H1 (cell line): ENCODE results near the gene CNNM2. TPM values are rescaled to one million over a fixed set of nuclear protein-coding genes. Genes with fewer than 3 reads are reported as not detected.

ENCODE experiments used
- CTCF ChIA-PET: fragments of 300-600 bp; sonication (Branson Sonifier 250); formaldehyde crosslinking; loops from one replicate; lab custom pipeline; 2021; ENCODE audit not compliant: partially characterized antibody; lab: Charles Lee
- POLR2A ChIA-PET: fragments of 300-600 bp; sonication (Branson Sonifier 250); formaldehyde crosslinking; loops from one replicate; lab custom pipeline; 2021; ENCODE audit warnings: inconsistent platforms; ENCODE audit not compliant: partially characterized antibody; lab: Charles Lee
- DNase-seq, 2 experiments: peaks; one replicate each; pipeline versions ENCODE4 v3.0.0 to v3.0.0-alpha.2; 2010 to 2022; ENCODE audit warnings: low spot score in 2 of 2, low read depth in 1 of 2, mixed read lengths in 1 of 2
- FAIRE-seq: peaks from 2 replicates; lab custom pipeline; 2011; peaks lifted over from hg19 to GRCh38; lab: Jason Lieb, UNC
- H2AFZ ChIP-seq: 2 replicates; pipeline ENCODE4 v1.8.1; 2012; ENCODE audit warnings: low read length, inconsistent platforms
- H2AK5ac ChIP-seq: 2 replicates; pipeline ENCODE4 v1.6.1; 2013; ENCODE audit warnings: low read depth, low read length
- H2BK120ac ChIP-seq: replicated peaks from 2 replicates; pipeline ENCODE3; 2013; ENCODE audit warnings: low read depth, low read length, inconsistent platforms
- H2BK12ac ChIP-seq: 2 replicates; pipeline ENCODE4 v1.6.1; 2013; ENCODE audit warnings: low read depth, low read length
- H2BK15ac ChIP-seq: 2 replicates; pipeline ENCODE4 v1.6.1; 2013; ENCODE audit warnings: low read length
- H2BK20ac ChIP-seq: 2 replicates; pipeline ENCODE4 v1.6.1; 2013; ENCODE audit warnings: low read length
- H2BK5ac ChIP-seq: 2 replicates; pipeline ENCODE4 v1.6.1; 2013; ENCODE audit warnings: low read depth, low read length
- H3K14ac ChIP-seq: 2 replicates; pipeline ENCODE4 v1.6.1; 2013; ENCODE audit warnings: inconsistent platforms; ENCODE audit not compliant: insufficient read length
- H3K18ac ChIP-seq: 2 replicates; pipeline ENCODE4 v1.6.1; 2013; ENCODE audit warnings: low read length; ENCODE audit errors: extremely low read depth
- H3K23ac ChIP-seq: 2 replicates; pipeline ENCODE4 v1.6.1; 2013; ENCODE audit warnings: inconsistent platforms; ENCODE audit not compliant: insufficient read length
- H3K23me2 ChIP-seq: 2 replicates; pipeline ENCODE4 v1.6.1; 2013; ENCODE audit warnings: low read depth, low read length
- H3K27ac ChIP-seq: 2 replicates; pipeline ENCODE4 v1.6.1; 2011; ENCODE audit warnings: low read depth, low read length, inconsistent platforms
- H3K27me3 ChIP-seq, 4 experiments: replicated peaks in 1 of 4; 1 replicate in 1 of 4; 2 replicates in 3 of 4; pipeline versions ENCODE4 v1.6.1 to v1.8.1; 2011 to 2013; ENCODE audit warnings: low read length in 3 of 4, mild to moderate bottlenecking in 3 of 4, inconsistent platforms in 2 of 4, mixed read lengths in 2 of 4, moderate library complexity in 1 of 4; ENCODE audit not compliant: control insufficient read depth in 3 of 4, insufficient read depth in 3 of 4; ENCODE audit errors: extremely low read depth in 1 of 4
- H3K36me3 ChIP-seq, 4 experiments: 2 replicates each; pipeline versions ENCODE4 v1.6.1 to v1.8.1; 2011 to 2013; ENCODE audit warnings: mild to moderate bottlenecking in 4 of 4, low read length in 3 of 4, moderate library complexity in 2 of 4, control low read depth in 1 of 4, inconsistent platforms in 1 of 4; ENCODE audit not compliant: insufficient read depth in 4 of 4, control insufficient read depth in 2 of 4
- H3K4ac ChIP-seq: replicated peaks from 2 replicates; pipeline ENCODE3; 2013; ENCODE audit warnings: low read length, low read depth, mixed read lengths, inconsistent platforms; ENCODE audit not compliant: insufficient read length
- H3K4me1 ChIP-seq, 4 experiments: replicated peaks in 1 of 4; 1 replicate in 1 of 4; 2 replicates in 3 of 4; pipeline versions ENCODE4 v1.6.1 to v1.8.1; 2011 to 2013; ENCODE audit warnings: low read length in 3 of 4, inconsistent platforms in 2 of 4, mixed read lengths in 1 of 4; ENCODE audit not compliant: insufficient read depth in 4 of 4, control insufficient read depth in 3 of 4
- H3K4me2 ChIP-seq, 2 experiments: 2 replicates each; pipeline versions ENCODE4 v1.6.1 to v1.8.1; 2011 to 2013; ENCODE audit warnings: low read depth in 2 of 2, low read length in 2 of 2, control low read depth in 1 of 2, inconsistent platforms in 1 of 2, mild to moderate bottlenecking in 1 of 2; ENCODE audit not compliant: insufficient read depth in 1 of 2
- H3K4me3 ChIP-seq, 4 experiments: fragments of 200-600, 300-600 bp in 1 of 4; sonication (generic), shearing (Covaris generic), sonication (Bioruptor Twin) in 1 of 4; 2 replicates each; pipeline versions ENCODE4 v1.5.1 to v1.8.1; 2011 to 2016; ENCODE audit warnings: low read length in 4 of 4, low read depth in 3 of 4, control low read depth in 2 of 4, inconsistent platforms in 2 of 4, mild to moderate bottlenecking in 2 of 4, mixed read lengths in 1 of 4, moderate library complexity in 1 of 4; ENCODE audit not compliant: insufficient read depth in 2 of 4; ENCODE audit errors: extremely low read depth in 1 of 4
- H3K56ac ChIP-seq: replicated peaks from 2 replicates; pipeline ENCODE3; 2013; ENCODE audit warnings: low read depth, mild to moderate bottlenecking, mixed read lengths, low read length, inconsistent platforms; ENCODE audit not compliant: insufficient read length
- H3K79me1 ChIP-seq: 2 replicates; pipeline ENCODE4 v1.6.1; 2013; ENCODE audit warnings: low read depth, low read length, control low read depth
- H3K79me2 ChIP-seq, 2 experiments: 2 replicates each; pipeline versions ENCODE4 v1.6.1 to v1.8.1; 2012 to 2013; ENCODE audit warnings: low read length in 2 of 2, mild to moderate bottlenecking in 2 of 2, inconsistent platforms in 1 of 2; ENCODE audit not compliant: insufficient read depth in 2 of 2, control insufficient read depth in 1 of 2
- H3K9ac ChIP-seq, 4 experiments: replicated peaks in 1 of 4; 1 replicate in 1 of 4; 2 replicates in 3 of 4; pipeline versions ENCODE4 v1.6.1 to v1.8.1; 2011 to 2013; ENCODE audit warnings: low read depth in 3 of 4, low read length in 3 of 4, control low read depth in 2 of 4, mild to moderate bottlenecking in 2 of 4, moderate library complexity in 2 of 4, inconsistent platforms in 1 of 4; ENCODE audit errors: extremely low read depth in 1 of 4
- H3K9me3 ChIP-seq, 2 experiments: 2 replicates each; pipeline versions ENCODE4 v1.6.1 to v1.8.1; 2012 to 2013; ENCODE audit warnings: mild to moderate bottlenecking in 2 of 2, moderate library complexity in 2 of 2, control low read depth in 1 of 2, inconsistent platforms in 1 of 2, low read depth in 1 of 2, low read length in 1 of 2, mixed read lengths in 1 of 2; ENCODE audit not compliant: insufficient read depth in 2 of 2
- H4K20me1 ChIP-seq, 2 experiments: replicated peaks in 1 of 2; 2 replicates each; pipeline versions ENCODE3 to v1.8.1; 2011 to 2013; ENCODE audit warnings: inconsistent platforms in 2 of 2, low read length in 2 of 2, mild to moderate bottlenecking in 1 of 2; ENCODE audit not compliant: insufficient read depth in 2 of 2, control insufficient read depth in 1 of 2
- H4K5ac ChIP-seq: 2 replicates; pipeline ENCODE4 v1.6.1; 2013; ENCODE audit warnings: low read length, low read depth, mixed read lengths, inconsistent platforms; ENCODE audit not compliant: insufficient read length
- H4K8ac ChIP-seq: 2 replicates; pipeline ENCODE4 v1.8.0; 2013; ENCODE audit warnings: mild to moderate bottlenecking, moderate library complexity, low read length, inconsistent platforms; ENCODE audit not compliant: insufficient read depth; ENCODE audit errors: extremely low read depth
- H4K91ac ChIP-seq: replicated peaks from 2 replicates; pipeline ENCODE3; 2013; ENCODE audit warnings: low read length, mixed read lengths, inconsistent platforms; ENCODE audit not compliant: insufficient read length
- BRCA1 ChIP-seq: IDR thresholded peaks from 2 replicates; pipeline ENCODE4 v1.6.1; 2012; ENCODE audit warnings: low read depth, low read length, improper control_type of control experiment
- CHD1 ChIP-seq: IDR thresholded peaks from 2 replicates; pipeline ENCODE4 v1.6.1; 2012; ENCODE audit warnings: low read depth, low read length, improper control_type of control experiment
- NANOG ChIP-seq: IDR thresholded peaks from 2 replicates; pipeline ENCODE4 v1.6.1; 2011; ENCODE audit warnings: low read length, low read depth, mild to moderate bottlenecking, inconsistent platforms; ENCODE audit not compliant: insufficient read depth, poor library complexity, severe bottlenecking
- POLR2A ChIP-seq, 2 experiments: IDR thresholded peaks; 1 replicate in 1 of 2; 2 replicates in 1 of 2; pipeline ENCODE4 v1.6.1; 2011; ENCODE audit warnings: low read depth in 2 of 2, low read length in 2 of 2, mild to moderate bottlenecking in 2 of 2; ENCODE audit errors: control extremely low read depth in 1 of 2
- RAD21 ChIP-seq, 2 experiments: IDR thresholded peaks in 1 of 2; conservative IDR thresholded peaks in 1 of 2; 2 replicates each; pipeline ENCODE4 v1.6.1; 2011; ENCODE audit warnings: low read depth in 2 of 2, low read length in 2 of 2, improper control_type of control experiment in 1 of 2, inconsistent platforms in 1 of 2, mild to moderate bottlenecking in 1 of 2, moderate library complexity in 1 of 2
- RFX5 ChIP-seq: IDR thresholded peaks from 2 replicates; pipeline ENCODE4 v1.6.1; 2011; ENCODE audit warnings: low read depth, low read length, improper control_type of control experiment, borderline replicate concordance
- YY1 ChIP-seq: IDR thresholded peaks from 2 replicates; pipeline ENCODE4 v1.6.1; 2011; ENCODE audit warnings: low read depth, mild to moderate bottlenecking, low read length
- WGBS, 2 experiments: shearing (Covaris generic) in 1 of 2; methylation state at CpG; one replicate each; pipeline versions ENCODE4 v1.1.6 to v1.1.7; 2013 to 2015; ENCODE audit warnings: low lambda C conversion rate in 2 of 2, mixed read lengths in 2 of 2, inconsistent platforms in 1 of 2, low coverage in 1 of 2, missing lambda C conversion rate in 1 of 2; ENCODE audit not compliant: insufficient replicate concordance in 2 of 2, insufficient coverage in 1 of 2, insufficient read length in 1 of 2; ENCODE audit errors: extremely low coverage in 1 of 2, missing lambda C conversion rate in 1 of 2; 5-methylcytosine and 5-hydroxymethylcytosine counted together
- polyA plus RNA-seq, 7 experiments: library from polyadenylated mRNA; depleted of rRNA in 3 of 7; stranded (reverse) in 5 of 7; unstranded in 2 of 7; fragments of >200 nt in 5 of 7; fragments of 200-250 nt in 2 of 7; gene quantifications; 1 replicate in 5 of 7; 2 replicates in 1 of 7; 4 replicates in 1 of 7; pipeline versions ENCODE4 v1.2.1 to v1.2.3, GENCODE V29; 2011 to 2013; ENCODE audit warnings: missing spikeins in 2 of 7, mixed read lengths in 2 of 7
- total RNA-seq: library from RNA; stranded (reverse); fragmentation: NEBNext Ultra II Directional; extraction: Animal tissue kit (Norgen Biotek cat#: 25700); gene quantifications from 2 replicates; pipeline ENCODE4 v1.2.1, GENCODE V29; 2021

Gene CNNM2
- total and polyA plus RNA-seq, 2 of the 8 experiments (the other 6 are each of a cell fraction or from before 2014, with no cell fraction given), result 7.3 to 23.6 TPM

DNA sequence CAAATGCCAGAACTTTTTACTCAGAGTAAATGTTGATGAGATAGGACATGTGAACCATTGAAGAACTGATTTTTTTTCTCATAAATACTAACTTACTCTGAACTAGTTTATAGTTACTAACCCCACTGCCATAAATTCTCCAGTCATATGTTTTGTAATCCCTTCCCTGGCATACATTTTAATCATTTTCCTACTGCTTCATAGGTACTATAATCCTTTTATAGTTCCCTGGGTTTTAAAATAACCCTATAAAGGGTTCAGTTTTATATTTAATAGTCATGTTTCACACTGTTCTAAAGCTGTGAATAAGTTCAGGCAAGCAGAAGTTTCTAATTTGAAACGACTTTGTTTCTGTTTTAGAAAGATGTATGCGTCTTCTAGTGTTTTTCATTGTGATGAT is 28.9 kb downstream of the CNNM2 start:
- no peak for TF ChIP-seq CHD1
- TF ChIP-seq NANOG, result no peak
- no peak for TF ChIP-seq RFX5
- no peak for TF ChIP-seq RAD21 (IDR thresholded peaks at IDR 0.05 in 1 of 2, conservative IDR thresholded peaks at IDR 0.05 in 1 of 2; ENCODE audit: low read depth in 2 of 2, low read length in 2 of 2)
- no peak for TF ChIP-seq BRCA1
- no peak for TF ChIP-seq POLR2A (IDR thresholded peaks at IDR 0.05; ENCODE audit: control extremely low read depth in 1 of 2, low read depth in 2 of 2, low read length in 2 of 2)
- no peak for TF ChIP-seq YY1
- POLR2A ChIA-PET, result no interaction called here
- Histone ChIP-seq H3K56ac (no peak overlapping the region), H3K4me2 (no peak overlapping the region), H2AFZ (no peak overlapping the region), H3K36me3 (no peaks in the 10 kb centered on the region), H4K91ac (no peak overlapping the region), H3K27me3 (no peaks in the 10 kb centered on the region), H4K5ac (no peak overlapping the region), H3K4me3 (no peak overlapping the region), H2BK120ac (no peak overlapping the region), H3K9me3 (no peaks in the 10 kb centered on the region), H3K18ac (no peak overlapping the region), H3K27ac (no peak overlapping the region), H2BK5ac (no peak overlapping the region), H2BK20ac (no peak overlapping the region), H3K23me2 (no peaks in the 10 kb centered on the region), H3K23ac (no peak overlapping the region), H3K14ac (no peak overlapping the region), H3K9ac (no peak overlapping the region), H2BK12ac (no peak overlapping the region), H3K79me2 (no peaks in the 10 kb centered on the region), H2BK15ac (no peak overlapping the region), H3K4ac (no peak overlapping the region), H4K20me1 (no peaks in the 10 kb centered on the region), H3K4me1 (peaks cover 0 to 3% (median 0%) of the 10 kb centered on the region in 4 experiments; a peak in 3 of 7 replicates), H4K8ac (no peak overlapping the region), H2AK5ac (no peak overlapping the region), H3K79me1 (no peaks in the 10 kb centered on the region)
- no peak for DNase-seq
- whole genome bisulfite sequencing, 2 experiments, result 90% methylated on average over 2 of the region's 2 CpGs; no CpG with 5 or more reads in 1 of the 2 experiments
- CTCF ChIA-PET, result interaction anchor here (1.5 kb wide), 1 partner anchor 98 kb away, joined by 3 read pairs; no protein-coding TSS in a partner anchor
- FAIRE-seq, result no peak
